Suprapubic skin (tissue), 4 donors: Measurements from ENCODE around the gene KRT73.

Experiments
- CTCF ChIP-seq, 2 donors: fragments of 200-600 bp in 1 of 2; fragments of 450-650 bp in 1 of 2; sonication (generic) in 1 of 2; IDR thresholded peaks; one replicate each; pipeline ENCODE4 v1.5.1; 2016 to 2019; ENCODE audit warnings: antibody characterized with exemption in 2 of 2, mild to moderate bottlenecking in 1 of 2, moderate library complexity in 1 of 2
- EP300 ChIP-seq: sonication (generic); formaldehyde crosslinking; IDR thresholded peaks from one replicate; pipeline ENCODE4 v1.6.1; 2017; ENCODE audit warnings: antibody characterized with exemption
- POLR2A ChIP-seq, 2 donors: fragments of 450-650 bp; IDR thresholded peaks; one replicate each; pipeline ENCODE4 v1.6.1; 2017; ENCODE audit warnings: antibody characterized with exemption in 2 of 2, mild to moderate bottlenecking in 2 of 2, moderate library complexity in 2 of 2
- POLR2AphosphoS5 ChIP-seq, 3 donors: sonication (generic); formaldehyde crosslinking; IDR thresholded peaks; one replicate each; pipeline ENCODE4 v1.6.1; 2017; ENCODE audit warnings: antibody characterized with exemption in 3 of 3

- TF ChIP-seq CTCF (IDR thresholded peaks at IDR 0.05) (no peak), POLR2AphosphoS5 (IDR thresholded peaks at IDR 0.05) (no peak), EP300 (no peak), POLR2A (IDR thresholded peaks at IDR 0.05) (no peak)
Measured at GRCh38 chr12:52558781-52559445, 59.4 kb downstream of the KRT73 start.
